Thoracic aorta (tissue), 2 donors: ENCODE results near the gene CHAMP1. TPM values are rescaled to one million over a fixed set of nuclear protein-coding genes. Genes with fewer than 3 reads are reported as not detected.
A peak's percentile ranks its signal among the peaks of the same experiment; 100 is the strongest.

ENCODE experiments used
- ATAC-seq: fragments of 150-250 bp; one replicate; pipeline ENCODE4 v1.8.0; 2017; ENCODE audit warnings: low read depth; ENCODE audit not compliant: insufficient number of reproducible peaks, low FRiP score
- DNase-seq: peaks from one replicate; pipeline ENCODE4 v3.0.0-alpha.2; 2020; ENCODE audit warnings: low spot score
- H3K27ac ChIP-seq, 2 donors: fragments of 200-600 bp; sonication (generic); 1 replicate in 1 of 2; 2 replicates in 1 of 2; pipeline ENCODE4 v1.5.1; 2016; ENCODE audit warnings: mild to moderate bottlenecking in 2 of 2, moderate library complexity in 2 of 2
- H3K27me3 ChIP-seq: fragments of 200-600 bp; sonication (generic); replicated peaks from 2 replicates; pipeline ENCODE4 v1.6.0; 2016; ENCODE audit warnings: mild to moderate bottlenecking; ENCODE audit not compliant: insufficient read depth
- H3K36me3 ChIP-seq: fragments of 200-600 bp; sonication (generic); one replicate; pipeline ENCODE4 v1.5.1; 2016
- H3K4me1 ChIP-seq, 2 donors: fragments of 200-600 bp; sonication (generic); 1 replicate in 1 of 2; 2 replicates in 1 of 2; pipeline versions ENCODE4 v1.5.1 to v1.6.0; 2016; ENCODE audit warnings: low read depth in 2 of 2, mild to moderate bottlenecking in 1 of 2; ENCODE audit not compliant: control insufficient read depth in 1 of 2
- H3K4me3 ChIP-seq: fragments of 200-600 bp; sonication (generic); 2 replicates; pipeline ENCODE4 v1.5.1; 2016; ENCODE audit warnings: mild to moderate bottlenecking
- H3K9me3 ChIP-seq: fragments of 200-600 bp; sonication (generic); 2 replicates; pipeline ENCODE4 v1.5.1; 2016
- total RNA-seq, 2 donors: library from RNA; depleted of rRNA; stranded (reverse); fragments of >200 nt; gene quantifications; one replicate each; pipeline versions ENCODE4 v1.1.0 to v1.2.3, GENCODE V29; 2016
- TF ChIP-seq, protein P1 (sequence below): fragments of 200-600 bp; sonication (generic); IDR thresholded peaks from one replicate; pipeline ENCODE4 v1.5.1; 2019; ENCODE audit warnings: antibody characterized with exemption

Gene CHAMP1
- total RNA-seq: 10 to 100 TPM; 20.7 to 30.2 TPM

GRCh38 chr13:114314074-114314912, at the start of gene CHAMP1:
CHAMP1 (plus strand) TSS chr13:114314503; CDS start chr13:114323843, 9,340 bp downstream.
- peak within 1 kb of the TSS; percentile 81 to 86 for H3K27ac ChIP-seq
- peak within 1 kb of the TSS; percentile 82 for H3K4me3 ChIP-seq
- ATAC-seq (peak; percentile 82), DNase-seq (peak; percentile 73)
- no peaks in the 10 kb centered on the region for H3K36me3 ChIP-seq
- TF ChIP-seq, protein P1, sequence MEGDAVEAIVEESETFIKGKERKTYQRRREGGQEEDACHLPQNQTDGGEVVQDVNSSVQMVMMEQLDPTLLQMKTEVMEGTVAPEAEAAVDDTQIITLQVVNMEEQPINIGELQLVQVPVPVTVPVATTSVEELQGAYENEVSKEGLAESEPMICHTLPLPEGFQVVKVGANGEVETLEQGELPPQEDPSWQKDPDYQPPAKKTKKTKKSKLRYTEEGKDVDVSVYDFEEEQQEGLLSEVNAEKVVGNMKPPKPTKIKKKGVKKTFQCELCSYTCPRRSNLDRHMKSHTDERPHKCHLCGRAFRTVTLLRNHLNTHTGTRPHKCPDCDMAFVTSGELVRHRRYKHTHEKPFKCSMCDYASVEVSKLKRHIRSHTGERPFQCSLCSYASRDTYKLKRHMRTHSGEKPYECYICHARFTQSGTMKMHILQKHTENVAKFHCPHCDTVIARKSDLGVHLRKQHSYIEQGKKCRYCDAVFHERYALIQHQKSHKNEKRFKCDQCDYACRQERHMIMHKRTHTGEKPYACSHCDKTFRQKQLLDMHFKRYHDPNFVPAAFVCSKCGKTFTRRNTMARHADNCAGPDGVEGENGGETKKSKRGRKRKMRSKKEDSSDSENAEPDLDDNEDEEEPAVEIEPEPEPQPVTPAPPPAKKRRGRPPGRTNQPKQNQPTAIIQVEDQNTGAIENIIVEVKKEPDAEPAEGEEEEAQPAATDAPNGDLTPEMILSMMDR: peak; percentile 18
- no peaks in the 10 kb centered on the region for H3K9me3 ChIP-seq
- H3K4me1 ChIP-seq: peaks cover 16 to 44% of the 10 kb centered on the region in 2 donors
- H3K27me3 ChIP-seq: no peaks in the 10 kb centered on the region

DNA sequence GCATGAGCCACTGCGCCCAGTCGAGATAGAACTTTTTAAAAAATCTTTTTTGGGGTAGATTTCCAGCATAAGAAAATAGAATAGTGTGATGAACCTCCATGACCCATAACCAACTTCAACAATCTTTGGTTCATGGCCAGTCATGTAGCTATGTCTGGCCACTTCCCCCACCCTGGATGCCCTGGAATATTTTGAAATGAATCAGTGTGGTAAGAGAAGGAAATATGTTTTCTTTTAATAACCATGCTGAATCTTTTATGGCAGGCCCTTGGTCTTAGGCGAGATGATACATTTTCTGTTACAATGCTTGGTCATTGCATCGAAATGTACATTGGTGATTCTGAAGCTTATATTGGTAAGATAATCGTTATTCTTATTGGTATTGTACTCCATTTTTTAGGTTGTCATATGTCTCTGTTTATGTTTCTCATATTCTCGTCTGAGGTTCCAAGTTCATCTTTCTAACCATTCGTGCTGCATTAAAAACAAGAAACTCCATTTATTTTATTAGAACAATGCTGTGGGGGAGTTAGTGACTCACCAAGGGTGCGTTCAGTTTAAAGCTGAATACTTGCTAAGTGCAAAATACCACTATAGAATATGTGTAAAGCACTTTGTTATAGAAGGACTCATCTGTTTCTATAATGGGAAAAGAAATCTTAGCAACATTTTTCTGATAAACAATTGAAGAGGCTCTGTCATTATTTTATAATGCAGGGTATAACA, 49.3 kb upstream of the CHAMP1 start:
- no peaks in the 10 kb centered on the region for H3K27me3 ChIP-seq
- DNase-seq (no peak), ATAC-seq (no peak)
- H3K27ac ChIP-seq: peak overlapping the region in 1 of 2 donors; percentile 52
- H3K4me1 ChIP-seq: no peaks in the 10 kb centered on the region
- H3K9me3 ChIP-seq: no peaks in the 10 kb centered on the region
- TF ChIP-seq, protein P1: no peak
- H3K36me3 ChIP-seq: peaks cover 58% of the 10 kb centered on the region
- no peak overlapping the region for H3K4me3 ChIP-seq

DNA sequence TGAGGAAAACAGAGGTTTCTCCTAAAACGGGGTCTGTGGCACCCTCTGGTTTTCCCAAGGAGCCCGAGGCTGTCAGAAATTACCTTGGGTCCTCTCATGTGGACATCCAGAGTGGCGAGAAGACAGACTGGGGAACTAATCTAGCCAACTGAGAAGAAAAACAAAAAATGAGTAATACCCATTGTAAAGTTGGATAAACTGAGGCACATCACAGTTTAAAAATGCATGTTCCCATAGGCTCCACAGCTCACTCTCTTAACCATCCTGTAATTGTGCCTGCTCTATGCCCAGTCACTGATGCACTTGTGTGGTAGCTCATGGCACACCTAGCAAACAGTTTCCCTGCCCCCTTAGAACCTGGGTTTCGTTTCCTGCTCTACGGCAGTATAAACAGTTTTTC, 48.1 kb upstream of the CHAMP1 start:
- Histone ChIP-seq H3K27me3 (no peaks in the 10 kb centered on the region), H3K36me3 (peaks cover 50% of the 10 kb centered on the region), H3K4me3 (no peak overlapping the region), H3K9me3 (no peaks in the 10 kb centered on the region), H3K27ac (no peak overlapping the region), H3K4me1 (no peaks in the 10 kb centered on the region)
- DNase-seq (no peak), ATAC-seq (no peak)
- TF ChIP-seq, protein P1: no peak

GRCh38 chr13:114268344-114269280, 45.7 kb upstream of the CHAMP1 start:
- H3K27ac ChIP-seq: no peak overlapping the region
- no peak for DNase-seq
- ATAC-seq: no peak
- no peak overlapping the region for H3K4me3 ChIP-seq
- H3K36me3 ChIP-seq: peaks cover 49% of the 10 kb centered on the region
- H3K27me3 ChIP-seq: no peaks in the 10 kb centered on the region
- TF ChIP-seq, protein P1: no peak
- H3K4me1 ChIP-seq: no peaks in the 10 kb centered on the region
- no peaks in the 10 kb centered on the region for H3K9me3 ChIP-seq
